ENCODE data around the gene FLT1. TPM values are rescaled to one million over a fixed set of nuclear protein-coding genes. Genes with fewer than 3 reads are reported as not detected.

The FLT1 gene
- total RNA-seq, 2 donors from 2014 or later, result 12.3 to 44.6 TPM

- ATAC-seq (ENCODE audit: insufficient number of reproducible peaks, low FRiP score, low read depth) (no peak), DNase-seq (ENCODE audit: low spot score) (no peak)
- H3K4me1 ChIP-seq (ENCODE audit: control insufficient read depth in 1 of 2, low read depth in 2 of 2), result peaks cover 6 to 16% of the 10 kb centered on the region in 2 donors
- H3K27me3 ChIP-seq (replicated peaks; ENCODE audit: insufficient read depth), result no peaks in the 10 kb centered on the region
- no peaks in the 10 kb centered on the region for H3K36me3 ChIP-seq
- no peak overlapping the region for H3K27ac ChIP-seq
- H3K4me3 ChIP-seq, result no peak overlapping the region
- H3K9me3 ChIP-seq, result peaks cover 7% of the 10 kb centered on the region
- no peak for TF ChIP-seq CTCF (IDR thresholded peaks at IDR 0.05)
Observed at GRCh38 chr13:28448651-28449358, 46.1 kb downstream of the FLT1 start.

- no peaks in the 10 kb centered on the region for H3K27me3 ChIP-seq (replicated peaks; ENCODE audit: insufficient read depth)
- peaks cover 6 to 16% of the 10 kb centered on the region in 2 donors for H3K4me1 ChIP-seq (ENCODE audit: control insufficient read depth in 1 of 2, low read depth in 2 of 2)
- ATAC-seq (ENCODE audit: insufficient number of reproducible peaks, low FRiP score, low read depth), result no peak
- DNase-seq (ENCODE audit: low spot score), result no peak
- no peak overlapping the region for H3K4me3 ChIP-seq
- no peaks in the 10 kb centered on the region for H3K36me3 ChIP-seq
- no peak for TF ChIP-seq CTCF (IDR thresholded peaks at IDR 0.05)
- peaks cover 7% of the 10 kb centered on the region for H3K9me3 ChIP-seq
- H3K27ac ChIP-seq, result no peak overlapping the region
Observed at GRCh38 chr13:28447989-28448388, 46.9 kb downstream of the FLT1 start.

GRCh38 chr13:28447206-28447605 lies 47.7 kb downstream of the FLT1 start:
- no peak overlapping the region for H3K4me3 ChIP-seq
- no peak for ATAC-seq (ENCODE audit: insufficient number of reproducible peaks, low FRiP score, low read depth)
- TF ChIP-seq CTCF (IDR thresholded peaks at IDR 0.05), result no peak
- H3K27ac ChIP-seq, result no peak overlapping the region
- DNase-seq (ENCODE audit: low spot score), result no peak
- peaks cover 7% of the 10 kb centered on the region for H3K9me3 ChIP-seq
- no peaks in the 10 kb centered on the region for H3K27me3 ChIP-seq (replicated peaks; ENCODE audit: insufficient read depth)
- no peaks in the 10 kb centered on the region for H3K36me3 ChIP-seq
- H3K4me1 ChIP-seq (ENCODE audit: control insufficient read depth in 1 of 2, low read depth in 2 of 2), result peaks cover 3 to 12% of the 10 kb centered on the region in 2 donors

GRCh38 chr13:28442839-28443238 lies 52.1 kb downstream of the FLT1 start:
- no peak for TF ChIP-seq CTCF (IDR thresholded peaks at IDR 0.05)
- Histone ChIP-seq H3K27me3 (replicated peaks; ENCODE audit: insufficient read depth) (no peaks in the 10 kb centered on the region), H3K4me3 (no peak overlapping the region), H3K36me3 (no peaks in the 10 kb centered on the region), H3K27ac (no peak overlapping the region), H3K4me1 (ENCODE audit: control insufficient read depth in 1 of 2, low read depth in 2 of 2) (no peaks in the 10 kb centered on the region), H3K9me3 (peaks cover under 1% of the 10 kb centered on the region)
- DNase-seq (ENCODE audit: low spot score), result no peak
- no peak for ATAC-seq (ENCODE audit: insufficient number of reproducible peaks, low FRiP score, low read depth)

GRCh38 chr13:28441529-28441928 lies 53.4 kb downstream of the FLT1 start:
- H3K4me1 ChIP-seq (ENCODE audit: control insufficient read depth in 1 of 2, low read depth in 2 of 2), result no peaks in the 10 kb centered on the region
- H3K36me3 ChIP-seq, result no peaks in the 10 kb centered on the region
- no peaks in the 10 kb centered on the region for H3K9me3 ChIP-seq
- H3K27me3 ChIP-seq (replicated peaks; ENCODE audit: insufficient read depth), result no peaks in the 10 kb centered on the region
- TF ChIP-seq CTCF (IDR thresholded peaks at IDR 0.05), result no peak
- H3K27ac ChIP-seq, result no peak overlapping the region
- no peak overlapping the region for H3K4me3 ChIP-seq
- ATAC-seq (ENCODE audit: insufficient number of reproducible peaks, low FRiP score, low read depth) (no peak), DNase-seq (ENCODE audit: low spot score) (no peak)
